ENCODE results near the gene RRP7A.

RRP7A gene

DNA sequence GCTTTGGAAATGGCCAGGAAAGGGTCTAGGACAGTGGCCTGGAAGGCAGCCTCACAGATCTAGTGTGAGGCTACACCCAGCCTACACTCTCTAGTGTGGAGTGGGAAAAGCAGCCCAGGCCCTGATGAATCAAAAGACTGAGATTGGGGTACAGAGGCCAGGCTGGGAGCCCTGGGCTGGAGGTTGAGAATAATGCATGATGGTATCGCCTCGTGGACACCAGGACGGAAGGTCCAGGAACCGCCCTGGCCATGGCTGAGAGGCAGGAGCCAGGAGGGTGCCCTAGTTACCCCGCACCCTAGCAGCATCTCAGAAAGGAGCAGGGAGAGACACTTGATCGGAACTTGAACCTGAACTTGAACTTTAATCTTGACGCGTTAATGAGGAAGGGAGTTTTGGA is 46.9 kb downstream of the RRP7A start:
- no peak for TF ChIP-seq SIN3A (IDR thresholded peaks at IDR 0.05; ENCODE audit: borderline replicate concordance, insufficient read depth, low read length)
- no peak for TF ChIP-seq POLR2AphosphoS5 (IDR thresholded peaks at IDR 0.05; ENCODE audit: low read depth, low read length)
- TF ChIP-seq TAF1 (IDR thresholded peaks at IDR 0.05; ENCODE audit: borderline replicate concordance, insufficient read depth, low read length), result no peak
- no peak for TF ChIP-seq FOXP2 (optimal IDR thresholded peaks at IDR 0.05; ENCODE audit: borderline replicate concordance, extremely low read depth, extremely low read length, insufficient read depth)
- no peak for TF ChIP-seq REST (IDR thresholded peaks at IDR 0.05; ENCODE audit: insufficient read depth in 1 of 2, low read depth in 2 of 2, low read length in 2 of 2)

- TF ChIP-seq FOXP2 (optimal IDR thresholded peaks at IDR 0.05; ENCODE audit: borderline replicate concordance, extremely low read depth, extremely low read length, insufficient read depth) (no peak), POLR2AphosphoS5 (IDR thresholded peaks at IDR 0.05; ENCODE audit: low read depth, low read length) (no peak), REST (IDR thresholded peaks at IDR 0.05; ENCODE audit: insufficient read depth in 1 of 2, low read depth in 2 of 2, low read length in 2 of 2) (no peak), SIN3A (IDR thresholded peaks at IDR 0.05; ENCODE audit: borderline replicate concordance, insufficient read depth, low read length) (no peak)
Measured at GRCh38 chr22:42471441-42471840, 48.2 kb downstream of the RRP7A start.

GRCh38 chr22:42470366-42471082 is 49.1 kb downstream of the RRP7A start:
- TF ChIP-seq REST (IDR thresholded peaks at IDR 0.05; ENCODE audit: insufficient read depth in 1 of 2, low read depth in 2 of 2, low read length in 2 of 2) (no peak), FOXP2 (optimal IDR thresholded peaks at IDR 0.05; ENCODE audit: borderline replicate concordance, extremely low read depth, extremely low read length, insufficient read depth) (no peak), TAF1 (IDR thresholded peaks at IDR 0.05; ENCODE audit: borderline replicate concordance, insufficient read depth, low read length) (no peak), SIN3A (IDR thresholded peaks at IDR 0.05; ENCODE audit: borderline replicate concordance, insufficient read depth, low read length) (no peak), POLR2AphosphoS5 (IDR thresholded peaks at IDR 0.05; ENCODE audit: low read depth, low read length) (no peak)

DNA sequence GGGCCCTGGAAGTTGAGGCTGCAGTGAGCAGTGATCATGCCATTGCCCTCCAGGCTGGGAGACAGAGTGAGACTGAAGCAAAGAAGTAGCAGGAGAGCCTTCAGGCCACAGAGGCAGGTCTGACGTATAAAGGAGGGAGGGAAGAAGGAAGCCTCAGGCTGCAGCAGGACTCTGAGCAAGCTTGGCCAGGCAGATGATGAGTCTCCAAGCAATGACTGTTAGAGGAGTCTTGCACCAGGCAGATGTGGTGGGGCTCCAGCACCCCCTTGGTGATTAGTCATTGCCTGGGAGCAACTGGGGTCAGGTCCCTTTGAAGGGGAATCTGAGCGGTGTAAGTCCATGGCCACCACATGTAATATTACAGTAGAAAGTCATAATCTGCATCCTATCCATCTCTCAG is 50.8 kb downstream of the RRP7A start:
- TF ChIP-seq TAF1 (IDR thresholded peaks at IDR 0.05; ENCODE audit: borderline replicate concordance, insufficient read depth, low read length), result no peak
- TF ChIP-seq POLR2AphosphoS5 (IDR thresholded peaks at IDR 0.05; ENCODE audit: low read depth, low read length), result no peak
- no peak for TF ChIP-seq SIN3A (IDR thresholded peaks at IDR 0.05; ENCODE audit: borderline replicate concordance, insufficient read depth, low read length)
- no peak for TF ChIP-seq REST (IDR thresholded peaks at IDR 0.05; ENCODE audit: insufficient read depth in 1 of 2, low read depth in 2 of 2, low read length in 2 of 2)
- no peak for TF ChIP-seq FOXP2 (optimal IDR thresholded peaks at IDR 0.05; ENCODE audit: borderline replicate concordance, extremely low read depth, extremely low read length, insufficient read depth)

All from PFSK-1 (cell line).